ENCODE data around the gene SKI. TPM values are rescaled to one million over a fixed set of nuclear protein-coding genes. Genes with fewer than 3 reads are reported as not detected.

Gene SKI
- total RNA-seq, 1 experiment from 2014 or later: 28.3 TPM

DNA sequence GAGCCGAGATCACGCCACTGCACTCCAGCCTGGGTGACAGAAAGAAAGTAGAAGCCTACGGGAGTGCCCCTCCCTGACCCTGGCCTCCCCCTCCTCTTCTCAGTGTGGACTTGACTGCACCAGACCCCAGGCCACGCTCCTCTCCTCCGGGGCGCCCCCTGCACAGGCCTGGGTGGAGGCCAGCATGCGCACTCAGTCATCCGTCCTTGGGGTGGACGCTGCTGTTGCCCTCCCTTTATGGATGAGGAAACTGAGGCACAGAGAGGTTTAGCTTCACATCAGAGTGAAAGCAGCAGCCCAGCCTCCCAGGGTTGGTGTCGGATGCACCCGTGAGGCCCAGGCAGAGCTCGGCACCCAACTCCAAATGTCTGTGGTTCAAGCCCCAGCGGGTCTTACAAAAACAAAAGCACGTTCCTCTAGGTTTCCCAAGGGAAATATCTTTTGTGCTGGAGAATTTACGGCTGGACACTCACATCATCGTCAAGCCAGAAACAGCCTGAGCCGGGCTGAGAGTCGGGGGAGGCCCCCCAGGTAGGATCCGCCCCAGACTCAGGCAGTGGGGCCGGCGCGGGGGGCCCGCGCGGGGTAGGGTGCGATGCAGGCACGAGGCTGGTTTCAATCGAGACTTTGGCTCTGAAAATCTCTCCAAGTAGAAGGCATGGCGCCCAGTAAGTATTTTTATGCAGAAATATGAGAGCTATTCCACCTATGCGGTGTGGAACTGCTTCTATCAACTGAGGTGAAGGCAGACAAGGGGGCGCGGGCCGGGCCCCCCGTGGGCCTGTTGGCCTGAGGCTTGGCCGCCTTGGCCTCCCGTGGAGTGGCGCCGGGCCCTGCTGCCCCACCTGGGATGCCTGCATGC is 126.6 kb downstream of the SKI start:
- Histone ChIP-seq H3K9ac (ENCODE audit: low read length) (no peak overlapping the region), H4K20me1 (ENCODE audit: low read length) (no peaks in the 10 kb centered on the region), H3K4me2 (ENCODE audit: low read length) (no peak overlapping the region), H3K4me1 (ENCODE audit: insufficient read depth, low read length) (no peaks in the 10 kb centered on the region), H3K9me3 (ENCODE audit: low read length) (no peaks in the 10 kb centered on the region), H3K4me3 (ENCODE audit: low read length) (no peak overlapping the region), H3K36me3 (ENCODE audit: low read depth, low read length) (no peaks in the 10 kb centered on the region), H2AFZ (ENCODE audit: low read length) (no peak overlapping the region), H3K27me3 (ENCODE audit: low read length) (no peaks in the 10 kb centered on the region), H3K27ac (ENCODE audit: low read length) (no peak overlapping the region), H3K9me2 (replicated peaks; ENCODE audit: low read length) (no peaks in the 10 kb centered on the region), H3K79me2 (ENCODE audit: low read length) (no peaks in the 10 kb centered on the region), H3F3A (ENCODE audit: low read length, unreplicated experiment) (no peaks in the 10 kb centered on the region)
- TF ChIP-seq EZH2phosphoT487 (IDR thresholded peaks at IDR 0.05; ENCODE audit: borderline replicate concordance, low read length) (no peak), EZH2 (IDR thresholded peaks at IDR 0.05; ENCODE audit: low read length, unreplicated experiment) (no peak)
- TF ChIP-seq, protein P1, sequence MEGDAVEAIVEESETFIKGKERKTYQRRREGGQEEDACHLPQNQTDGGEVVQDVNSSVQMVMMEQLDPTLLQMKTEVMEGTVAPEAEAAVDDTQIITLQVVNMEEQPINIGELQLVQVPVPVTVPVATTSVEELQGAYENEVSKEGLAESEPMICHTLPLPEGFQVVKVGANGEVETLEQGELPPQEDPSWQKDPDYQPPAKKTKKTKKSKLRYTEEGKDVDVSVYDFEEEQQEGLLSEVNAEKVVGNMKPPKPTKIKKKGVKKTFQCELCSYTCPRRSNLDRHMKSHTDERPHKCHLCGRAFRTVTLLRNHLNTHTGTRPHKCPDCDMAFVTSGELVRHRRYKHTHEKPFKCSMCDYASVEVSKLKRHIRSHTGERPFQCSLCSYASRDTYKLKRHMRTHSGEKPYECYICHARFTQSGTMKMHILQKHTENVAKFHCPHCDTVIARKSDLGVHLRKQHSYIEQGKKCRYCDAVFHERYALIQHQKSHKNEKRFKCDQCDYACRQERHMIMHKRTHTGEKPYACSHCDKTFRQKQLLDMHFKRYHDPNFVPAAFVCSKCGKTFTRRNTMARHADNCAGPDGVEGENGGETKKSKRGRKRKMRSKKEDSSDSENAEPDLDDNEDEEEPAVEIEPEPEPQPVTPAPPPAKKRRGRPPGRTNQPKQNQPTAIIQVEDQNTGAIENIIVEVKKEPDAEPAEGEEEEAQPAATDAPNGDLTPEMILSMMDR (conservative IDR thresholded peaks at IDR 0.05; ENCODE audit: low read depth, low read length): no peak
- POLR2A ChIA-PET (ENCODE audit: unreplicated experiment): no interaction called here
- BruUV-seq (replicated peaks): no TSS peak
- ATAC-seq (no peak), DNase-seq (no peak)
- CTCF ChIA-PET: no interaction called here
- intact Hi-C loops (cut with micrococcal nuclease): no loop called here

DNA sequence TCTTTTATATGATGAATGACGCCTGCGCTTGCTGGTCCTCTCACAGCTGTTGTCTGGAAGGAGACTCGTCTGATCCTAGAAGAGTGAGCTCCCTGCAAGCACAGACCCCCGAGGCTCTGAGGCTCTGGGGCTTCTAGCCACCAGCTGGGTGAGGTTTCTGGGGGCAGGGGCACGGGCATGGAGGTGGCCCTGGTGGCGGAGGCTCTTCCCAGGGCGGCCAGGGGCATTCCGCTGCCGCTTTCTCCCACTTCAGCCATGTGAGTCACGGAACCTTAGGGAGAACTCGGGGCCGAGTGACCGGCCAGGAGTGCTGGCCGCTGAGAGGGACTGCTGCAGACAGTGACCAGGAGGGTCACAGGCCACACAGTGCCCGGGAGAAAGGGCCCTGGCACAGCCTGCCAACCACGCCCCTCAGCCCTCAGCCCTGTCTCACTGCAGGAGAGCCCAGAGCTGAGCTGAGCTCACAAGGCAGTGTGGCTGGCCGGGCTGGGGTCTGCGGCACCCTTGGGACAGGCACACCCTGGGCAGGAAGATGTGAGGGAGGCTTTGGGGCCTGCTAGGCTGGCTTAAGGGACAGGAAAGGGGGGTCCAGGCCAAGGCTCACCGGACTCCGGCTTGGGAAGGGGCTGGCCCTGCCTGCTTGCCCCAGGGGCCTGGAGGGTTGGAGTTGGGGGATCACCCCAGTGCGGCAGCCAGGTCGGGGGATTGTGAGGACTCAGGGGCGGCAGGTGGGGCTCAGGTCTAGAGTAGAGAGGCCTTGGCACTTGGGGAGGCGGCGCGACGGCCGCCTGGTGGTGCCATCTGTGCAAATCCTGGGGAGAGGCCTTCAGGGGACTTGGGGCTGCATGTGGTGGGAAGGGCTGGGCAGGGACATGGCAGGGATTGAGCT is 127.5 kb downstream of the SKI start:
- peaks cover 2% of the 10 kb centered on the region; the same call in 1 of the 2 replicates for H3K4me1 ChIP-seq (ENCODE audit: insufficient read depth, low read length)
- BruUV-seq (replicated peaks): no TSS peak
- H3K4me3 ChIP-seq (ENCODE audit: low read length): no peak overlapping the region
- ChIA-PET CTCF (no interaction called here), POLR2A (ENCODE audit: unreplicated experiment) (no interaction called here)
- H3F3A ChIP-seq (ENCODE audit: low read length, unreplicated experiment): no peaks in the 10 kb centered on the region
- no peak overlapping the region for H3K27ac ChIP-seq (ENCODE audit: low read length)
- no peak overlapping the region for H3K9ac ChIP-seq (ENCODE audit: low read length)
- intact Hi-C loops (cut with micrococcal nuclease): no loop called here
- no peak for ATAC-seq
- H3K9me3 ChIP-seq (ENCODE audit: low read length): no peaks in the 10 kb centered on the region
- H3K36me3 ChIP-seq (ENCODE audit: low read depth, low read length): no peaks in the 10 kb centered on the region
- H2AFZ ChIP-seq (ENCODE audit: low read length): no peak overlapping the region
- no peaks in the 10 kb centered on the region for H3K27me3 ChIP-seq (ENCODE audit: low read length)
- no peak for DNase-seq
- TF ChIP-seq EZH2phosphoT487 (IDR thresholded peaks at IDR 0.05; ENCODE audit: borderline replicate concordance, low read length): no peak
- TF ChIP-seq EZH2 (IDR thresholded peaks at IDR 0.05; ENCODE audit: low read length, unreplicated experiment): no peak
- TF ChIP-seq, protein P1 (conservative IDR thresholded peaks at IDR 0.05; ENCODE audit: low read depth, low read length): no peak
- no peak overlapping the region for H3K4me2 ChIP-seq (ENCODE audit: low read length)
- no peaks in the 10 kb centered on the region for H3K79me2 ChIP-seq (ENCODE audit: low read length)
- no peaks in the 10 kb centered on the region for H4K20me1 ChIP-seq (ENCODE audit: low read length)
- no peaks in the 10 kb centered on the region for H3K9me2 ChIP-seq (replicated peaks; ENCODE audit: low read length)
